ENCODE results near the gene CD22. TPM values are rescaled to one million over a fixed set of nuclear protein-coding genes. Genes with fewer than 3 reads are reported as not detected.

CD22 gene
- total RNA-seq, 1 donor: not detected

DNA sequence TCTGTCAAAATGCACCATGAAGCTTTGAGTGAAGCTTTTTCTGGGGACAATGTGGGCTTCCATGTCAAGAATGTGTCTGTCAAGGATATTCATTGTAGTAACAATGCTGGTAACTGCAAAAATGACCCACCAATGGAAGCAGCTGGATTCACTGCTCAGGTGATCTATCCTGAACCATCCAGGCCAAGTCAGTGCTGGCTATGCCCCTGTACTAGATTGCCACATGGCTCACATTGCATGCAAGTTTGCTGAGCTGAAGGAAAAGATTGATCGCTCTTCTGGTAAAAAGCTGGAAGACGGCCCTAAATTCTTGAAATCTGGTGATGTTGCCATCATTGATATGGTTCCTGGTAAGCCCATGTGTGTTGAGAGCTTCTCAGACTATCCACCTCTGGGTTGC, 54.5 kb downstream of the CD22 start:
- no peak for DNase-seq (ENCODE audit: low read depth)
- no peak overlapping the region for H3K4me3 ChIP-seq (ENCODE audit: low read depth, low read length)
- TF ChIP-seq, protein P1, sequence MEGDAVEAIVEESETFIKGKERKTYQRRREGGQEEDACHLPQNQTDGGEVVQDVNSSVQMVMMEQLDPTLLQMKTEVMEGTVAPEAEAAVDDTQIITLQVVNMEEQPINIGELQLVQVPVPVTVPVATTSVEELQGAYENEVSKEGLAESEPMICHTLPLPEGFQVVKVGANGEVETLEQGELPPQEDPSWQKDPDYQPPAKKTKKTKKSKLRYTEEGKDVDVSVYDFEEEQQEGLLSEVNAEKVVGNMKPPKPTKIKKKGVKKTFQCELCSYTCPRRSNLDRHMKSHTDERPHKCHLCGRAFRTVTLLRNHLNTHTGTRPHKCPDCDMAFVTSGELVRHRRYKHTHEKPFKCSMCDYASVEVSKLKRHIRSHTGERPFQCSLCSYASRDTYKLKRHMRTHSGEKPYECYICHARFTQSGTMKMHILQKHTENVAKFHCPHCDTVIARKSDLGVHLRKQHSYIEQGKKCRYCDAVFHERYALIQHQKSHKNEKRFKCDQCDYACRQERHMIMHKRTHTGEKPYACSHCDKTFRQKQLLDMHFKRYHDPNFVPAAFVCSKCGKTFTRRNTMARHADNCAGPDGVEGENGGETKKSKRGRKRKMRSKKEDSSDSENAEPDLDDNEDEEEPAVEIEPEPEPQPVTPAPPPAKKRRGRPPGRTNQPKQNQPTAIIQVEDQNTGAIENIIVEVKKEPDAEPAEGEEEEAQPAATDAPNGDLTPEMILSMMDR (IDR thresholded peaks at IDR 0.05; ENCODE audit: insufficient read depth, low read length): no peak

DNA sequence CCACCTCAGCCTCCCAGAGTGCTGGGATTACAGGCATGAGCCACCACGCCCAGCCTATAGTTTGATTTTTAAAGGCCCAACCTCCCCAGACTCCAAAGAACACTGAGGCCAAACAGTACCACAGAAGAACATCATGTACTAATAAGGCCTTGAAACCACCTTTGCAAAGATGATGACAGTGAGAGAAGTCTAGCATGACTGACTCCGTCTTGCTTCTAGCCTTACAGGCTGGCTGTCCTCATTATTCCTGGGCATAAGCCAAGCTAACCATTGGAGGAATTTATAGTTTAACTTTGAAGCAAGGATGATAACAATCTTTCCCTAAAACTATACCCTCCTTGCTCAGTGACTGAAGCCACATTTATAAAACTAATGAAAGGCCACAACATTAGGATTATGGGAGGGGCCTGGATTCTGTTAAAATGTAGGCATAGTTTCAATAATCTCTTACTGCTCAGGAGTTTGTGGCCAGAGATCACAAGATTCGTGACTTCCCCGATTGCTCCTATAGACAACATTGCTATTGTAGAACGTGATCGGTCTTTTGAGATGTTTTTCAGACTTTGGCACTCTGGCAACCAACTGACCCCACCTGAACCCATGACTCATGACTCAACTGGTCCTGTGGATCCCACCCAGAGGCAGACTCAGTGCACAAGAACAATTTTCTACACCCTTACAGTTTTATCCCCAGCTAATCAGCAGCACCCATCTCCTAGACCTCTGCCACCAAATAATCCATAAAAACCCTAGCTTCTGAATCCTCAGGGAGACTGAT, 59.5 kb downstream of the CD22 start:
- no peak for DNase-seq (ENCODE audit: low read depth)
- H3K4me3 ChIP-seq (ENCODE audit: low read depth, low read length): no peak overlapping the region
- TF ChIP-seq, protein P1 (IDR thresholded peaks at IDR 0.05; ENCODE audit: insufficient read depth, low read length): no peak

DNA sequence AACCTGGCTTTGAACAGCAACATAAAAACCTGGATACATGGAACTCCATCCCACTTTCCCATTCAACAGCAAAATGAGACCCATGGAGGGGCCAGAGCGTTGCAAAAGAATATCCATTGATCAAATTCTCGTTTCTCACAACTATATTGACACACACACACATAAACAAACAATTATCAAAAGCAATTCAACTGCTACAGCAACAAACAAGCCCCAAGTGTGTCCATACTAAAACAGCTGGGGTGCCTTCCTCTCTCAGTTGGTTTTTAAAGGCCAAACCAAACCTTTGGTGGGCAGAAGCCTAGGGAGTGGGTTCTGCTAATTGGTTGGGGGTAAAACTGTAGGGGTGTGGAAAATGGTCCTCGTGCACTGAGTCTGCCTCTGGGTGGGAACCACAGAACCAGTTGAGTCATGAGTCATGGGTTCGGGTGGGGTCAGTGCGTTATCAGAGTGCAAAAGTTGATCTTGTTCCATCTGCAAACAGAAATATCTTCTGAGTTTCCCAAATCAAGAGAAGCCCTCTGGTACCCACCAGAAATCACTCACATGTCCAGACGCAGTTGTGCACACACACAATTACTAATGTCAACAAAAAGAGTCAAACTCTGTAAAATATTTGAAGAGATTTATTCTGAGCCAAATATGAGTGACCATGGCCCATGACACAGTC, 60.3 kb downstream of the CD22 start:
- TF ChIP-seq, protein P1 (IDR thresholded peaks at IDR 0.05; ENCODE audit: insufficient read depth, low read length): no peak
- H3K4me3 ChIP-seq (ENCODE audit: low read depth, low read length): no peak overlapping the region
- DNase-seq (ENCODE audit: low read depth): no peak

DNA sequence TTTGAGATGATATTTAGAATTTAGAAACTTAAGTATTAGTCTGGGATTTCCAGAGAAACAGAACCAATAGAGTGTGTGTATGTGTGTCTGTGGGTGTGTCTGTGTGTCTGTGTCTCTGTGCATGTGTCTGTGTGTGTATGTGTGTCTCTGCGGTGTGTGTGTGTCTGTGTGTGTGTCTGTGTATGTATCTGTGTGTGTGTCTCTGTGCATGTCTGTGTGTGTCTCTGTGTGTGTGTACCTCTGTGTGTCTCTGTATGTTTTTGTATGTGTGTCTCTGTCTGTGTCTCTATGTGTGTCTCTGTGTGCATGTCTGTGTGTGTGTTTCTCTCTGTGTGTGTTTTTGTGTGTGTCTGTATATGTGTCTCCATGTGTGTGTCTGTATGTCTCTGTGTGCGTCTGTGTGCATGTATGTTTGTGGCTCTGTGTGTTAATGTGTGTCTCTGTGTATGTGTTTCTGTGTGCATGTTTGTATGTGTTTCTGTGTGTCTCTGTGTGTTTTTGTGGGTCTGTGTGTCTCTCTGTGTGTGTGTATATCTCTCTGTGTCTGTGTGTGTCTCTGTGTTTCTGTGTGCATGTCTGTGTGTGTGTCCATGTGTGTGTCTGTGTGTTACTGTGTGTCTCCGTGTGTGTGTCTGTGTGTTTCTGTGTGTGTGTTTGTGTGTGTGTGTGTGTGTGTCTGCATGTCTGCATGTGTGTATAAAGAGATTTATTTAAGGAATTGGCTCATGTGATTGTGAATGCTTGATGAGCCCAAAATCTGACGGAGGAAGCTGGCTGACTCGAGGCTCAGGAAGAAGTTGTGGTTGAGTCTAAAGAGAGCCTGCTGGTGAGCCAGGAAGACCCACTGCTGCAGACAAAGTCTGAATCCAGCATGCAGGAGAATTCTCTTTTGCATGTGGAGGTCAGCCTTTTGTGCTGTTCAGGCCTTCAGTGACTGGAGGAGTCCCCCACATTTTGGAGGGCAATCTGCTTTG, 64.0 kb downstream of the CD22 start:
- TF ChIP-seq, protein P1 (IDR thresholded peaks at IDR 0.05; ENCODE audit: insufficient read depth, low read length): no peak
- no peak for DNase-seq (ENCODE audit: low read depth)

DNA sequence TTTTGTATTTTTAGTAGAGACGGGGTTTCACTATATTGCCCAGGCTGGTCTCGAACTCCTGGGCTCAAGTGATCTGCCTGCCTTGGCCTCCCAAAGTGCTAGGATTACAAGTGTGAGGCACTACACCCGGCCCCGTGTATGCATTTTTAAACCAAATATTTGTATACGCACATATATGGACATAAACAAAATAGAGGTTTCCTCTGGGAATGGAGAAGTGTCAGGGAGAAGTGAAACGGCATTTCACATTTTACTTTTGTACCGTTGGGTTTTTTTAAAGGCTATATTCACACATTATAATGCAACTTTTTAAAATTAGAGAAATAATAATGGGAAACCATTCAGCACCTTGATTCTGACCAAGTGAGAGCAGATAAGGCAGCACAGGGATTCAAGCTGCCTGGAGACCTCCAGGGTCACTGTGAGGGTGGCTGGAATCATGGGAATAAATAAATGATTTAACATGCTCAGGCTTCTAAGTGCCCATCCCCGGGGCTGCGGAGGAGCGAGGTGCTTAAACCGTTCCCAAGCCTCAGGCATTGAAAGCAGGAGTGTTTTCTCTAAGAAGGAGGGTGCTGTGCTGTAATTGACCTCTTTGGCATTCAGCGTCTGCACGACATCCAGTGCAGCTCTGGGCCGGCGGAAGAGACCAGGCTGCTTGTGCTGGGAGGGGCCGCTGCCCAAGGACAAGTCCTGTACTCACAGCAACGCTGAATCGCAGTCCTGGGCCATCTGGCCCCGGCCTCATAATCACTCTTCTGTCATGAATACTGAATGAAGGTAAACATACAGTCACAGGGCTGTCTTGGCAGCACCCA, 66.6 kb downstream of the CD22 start:
- TF ChIP-seq, protein P1 (IDR thresholded peaks at IDR 0.05; ENCODE audit: insufficient read depth, low read length): no peak
- H3K4me3 ChIP-seq (ENCODE audit: low read depth, low read length): no peak overlapping the region
- DNase-seq (ENCODE audit: low read depth): no peak

More for the DNA sequence above, 64.0 kb downstream of the CD22 start:
- no peak overlapping the region for H3K4me3 ChIP-seq (ENCODE audit: low read depth, low read length)
